Liver (tissue), 9 donors: ENCODE measurements around the gene PEX6. TPM values are rescaled to one million over a fixed set of nuclear protein-coding genes. Genes with fewer than 3 reads are reported as not detected.

Experiments
- DNase-seq: peaks from one replicate; pipeline ENCODE4 v3.0.0-alpha.2; 2017; ENCODE audit warnings: low spot score
- H3K27ac ChIP-seq, 2 donors: one replicate each; pipeline ENCODE4 v1.7.0; 2013; ENCODE audit warnings: inconsistent platforms in 2 of 2, low read length in 2 of 2, control low read depth in 1 of 2, low read depth in 1 of 2, mild to moderate bottlenecking in 1 of 2
- H3K27me3 ChIP-seq, 4 donors: one replicate each; pipeline versions ENCODE4 v1.6.1 to v1.7.0; 2013; ENCODE audit warnings: low read length in 3 of 4, inconsistent platforms in 1 of 4, mild to moderate bottlenecking in 1 of 4, moderate library complexity in 1 of 4; ENCODE audit not compliant: control insufficient read depth in 4 of 4, insufficient read depth in 4 of 4
- H3K36me3 ChIP-seq, 4 donors: one replicate each; pipeline versions ENCODE4 v1.6.1 to v1.7.0; 2013; ENCODE audit warnings: low read length in 3 of 4, mild to moderate bottlenecking in 3 of 4, low read depth in 1 of 4, moderate library complexity in 1 of 4; ENCODE audit not compliant: control insufficient read depth in 4 of 4, insufficient read depth in 3 of 4
- H3K4me1 ChIP-seq, 4 donors: one replicate each; pipeline versions ENCODE4 v1.6.1 to v1.7.0; 2013; ENCODE audit warnings: low read length in 3 of 4, mild to moderate bottlenecking in 3 of 4, moderate library complexity in 1 of 4; ENCODE audit not compliant: control insufficient read depth in 4 of 4, insufficient read depth in 4 of 4
- H3K4me3 ChIP-seq, 3 donors: one replicate each; pipeline versions ENCODE4 v1.6.1 to v1.7.0; 2013; ENCODE audit warnings: low read length in 3 of 3, control low read depth in 1 of 3, low read depth in 1 of 3, mild to moderate bottlenecking in 1 of 3
- H3K9ac ChIP-seq, 2 donors: one replicate each; pipeline ENCODE4 v1.7.0; 2013; ENCODE audit warnings: low read length in 2 of 2, mild to moderate bottlenecking in 2 of 2, moderate library complexity in 2 of 2, control low read depth in 1 of 2, low read depth in 1 of 2
- H3K9me3 ChIP-seq, 4 donors: one replicate each; pipeline versions ENCODE4 v1.6.1 to v1.7.0; 2013; ENCODE audit warnings: low read length in 3 of 4; ENCODE audit not compliant: control insufficient read depth in 4 of 4
- EGR1 ChIP-seq, 2 donors: IDR thresholded peaks; 2 replicates each; pipeline ENCODE4 v1.6.1; 2016 to 2018; ENCODE audit warnings: antibody characterized with exemption in 2 of 2, low read depth in 2 of 2
- FOXA1 ChIP-seq: IDR thresholded peaks from 2 replicates; pipeline ENCODE4 v1.6.1; 2016; ENCODE audit warnings: antibody characterized with exemption
- FOXA2 ChIP-seq: IDR thresholded peaks from 2 replicates; pipeline ENCODE4 v1.6.1; 2016; ENCODE audit warnings: antibody characterized with exemption
- GABPA ChIP-seq, 2 donors: IDR thresholded peaks in 1 of 2; conservative IDR thresholded peaks in 1 of 2; 2 replicates each; pipeline ENCODE4 v1.6.1; 2016; ENCODE audit warnings: antibody characterized with exemption in 2 of 2, mild to moderate bottlenecking in 1 of 2, moderate library complexity in 1 of 2
- HNF4A ChIP-seq, 2 donors: conservative IDR thresholded peaks; 2 replicates each; pipeline ENCODE4 v1.6.1; 2016; ENCODE audit warnings: antibody characterized with exemption in 2 of 2, mild to moderate bottlenecking in 2 of 2
- HNF4G ChIP-seq: IDR thresholded peaks from 2 replicates; pipeline ENCODE4 v1.6.1; 2016; ENCODE audit warnings: antibody characterized with exemption
- JUND ChIP-seq, 2 donors: IDR thresholded peaks; 2 replicates each; pipeline ENCODE4 v1.6.1; 2016; ENCODE audit warnings: antibody characterized with exemption in 2 of 2
- NR2F2 ChIP-seq: IDR thresholded peaks from 2 replicates; pipeline ENCODE4 v1.6.1; 2016; ENCODE audit warnings: antibody characterized with exemption
- RAD21 ChIP-seq, 2 donors: IDR thresholded peaks; 2 replicates each; pipeline ENCODE4 v1.6.1; 2016; ENCODE audit warnings: antibody characterized with exemption in 2 of 2, mild to moderate bottlenecking in 2 of 2
- RXRA ChIP-seq, 2 donors: IDR thresholded peaks; 2 replicates each; pipeline ENCODE4 v1.6.1; 2017 to 2018; ENCODE audit warnings: antibody characterized with exemption in 2 of 2, mild to moderate bottlenecking in 1 of 2
- SP1 ChIP-seq: IDR thresholded peaks from 2 replicates; pipeline ENCODE4 v1.6.1; 2018; ENCODE audit warnings: antibody characterized with exemption, mild to moderate bottlenecking
- TAF1 ChIP-seq: conservative IDR thresholded peaks from 2 replicates; pipeline ENCODE4 v1.6.1; 2016; ENCODE audit warnings: antibody characterized with exemption, mild to moderate bottlenecking
- YY1 ChIP-seq: IDR thresholded peaks from 2 replicates; pipeline ENCODE4 v1.6.1; 2016; ENCODE audit warnings: antibody characterized with exemption, mild to moderate bottlenecking
- WGBS: extraction: QIAGEN DNeasy Blood & Tissue Kit; methylation state at CpG from one replicate; pipeline ENCODE4 v1.1.7; 2013; 5-methylcytosine and 5-hydroxymethylcytosine counted together
- polyA plus RNA-seq, 2 donors: library from polyadenylated mRNA; stranded (reverse) in 1 of 2; unstranded in 1 of 2; fragments of 200-250 nt in 1 of 2; fragments of >200 nt in 1 of 2; fragmentation: Nextera tagmentation in 1 of 2; extraction: Ambion mirVana in 1 of 2; gene quantifications; one replicate each; pipeline versions ENCODE4 v1.2.1 to v1.2.3, GENCODE V29; 2013 to 2015
- total RNA-seq, 2 donors: library from RNA; depleted of rRNA; stranded (reverse); fragments of >200 nt; gene quantifications; one replicate each; pipeline ENCODE4 v1.2.3, GENCODE V29; 2014
- TF ChIP-seq, protein P1 (sequence below): IDR thresholded peaks from 2 replicates; pipeline ENCODE4 v1.6.1; 2016; ENCODE audit warnings: antibody characterized with exemption
- TF ChIP-seq, protein P2 (sequence below): IDR thresholded peaks from 2 replicates; pipeline ENCODE4 v1.6.1; 2016; ENCODE audit warnings: antibody characterized with exemption, mild to moderate bottlenecking
- TF ChIP-seq, protein P3 (sequence below): fragments of 150-350 bp; IDR thresholded peaks from 2 replicates; pipeline ENCODE4 v1.5.1; 2017; ENCODE audit warnings: improper control_type of control experiment, low read depth, low read length; ENCODE audit not compliant: missing input control
- TF ChIP-seq, protein P4 (sequence below): IDR thresholded peaks from 2 replicates; pipeline ENCODE4 v1.6.1; 2016; ENCODE audit warnings: antibody characterized with exemption
- TF ChIP-seq, protein P5 (sequence below): IDR thresholded peaks from 2 replicates; pipeline ENCODE4 v1.6.1; 2016; ENCODE audit warnings: antibody characterized with exemption
- donor health status: healthy.
- donor health status: healthy.
- donor health status: healthy.
- donor health status: healthy.
- donor health status: healthy.

PEX6 gene
- total and polyA plus RNA-seq, 4 donors = 5.4 to 20.7 (median 15.2) TPM

DNA sequence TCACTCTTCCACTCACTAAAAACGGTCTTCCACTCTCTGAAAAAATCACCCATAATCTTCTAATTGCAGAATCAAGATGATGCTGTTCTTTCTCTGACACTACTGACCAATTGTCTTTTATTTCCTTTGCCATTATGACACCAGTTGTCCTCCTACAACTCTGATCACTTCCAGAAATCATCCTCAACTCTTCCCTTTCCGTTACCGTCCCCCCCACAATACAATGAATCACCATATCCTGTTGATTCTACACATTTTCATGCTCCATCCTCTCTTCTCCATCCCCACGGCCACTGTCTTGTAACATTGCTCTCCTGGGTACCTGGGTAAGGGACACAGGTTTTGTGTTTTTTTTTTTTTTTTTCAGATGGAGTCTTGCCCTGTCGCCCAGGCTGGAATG lies 2.9 kb upstream of the PEX6 start:
- H3K4me3 ChIP-seq = no peak overlapping the region
- no peaks in the 10 kb centered on the region for H3K9me3 ChIP-seq
- H3K4me1 ChIP-seq = peaks cover 15 to 40% (median 33%) of the 10 kb centered on the region in 4 donors
- H3K36me3 ChIP-seq = no peaks in the 10 kb centered on the region
- 86% methylated on average over 5 of the region's 5 CpGs for WGBS
- H3K27me3 ChIP-seq = no peaks in the 10 kb centered on the region
- no peak overlapping the region for H3K27ac ChIP-seq
- H3K9ac ChIP-seq = no peak overlapping the region
- no peak for DNase-seq
- TF ChIP-seq, protein P1, sequence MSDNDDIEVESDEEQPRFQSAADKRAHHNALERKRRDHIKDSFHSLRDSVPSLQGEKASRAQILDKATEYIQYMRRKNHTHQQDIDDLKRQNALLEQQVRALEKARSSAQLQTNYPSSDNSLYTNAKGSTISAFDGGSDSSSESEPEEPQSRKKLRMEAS = no peak
- TF ChIP-seq JUND (IDR thresholded peaks at IDR 0.05) = no peak

DNA sequence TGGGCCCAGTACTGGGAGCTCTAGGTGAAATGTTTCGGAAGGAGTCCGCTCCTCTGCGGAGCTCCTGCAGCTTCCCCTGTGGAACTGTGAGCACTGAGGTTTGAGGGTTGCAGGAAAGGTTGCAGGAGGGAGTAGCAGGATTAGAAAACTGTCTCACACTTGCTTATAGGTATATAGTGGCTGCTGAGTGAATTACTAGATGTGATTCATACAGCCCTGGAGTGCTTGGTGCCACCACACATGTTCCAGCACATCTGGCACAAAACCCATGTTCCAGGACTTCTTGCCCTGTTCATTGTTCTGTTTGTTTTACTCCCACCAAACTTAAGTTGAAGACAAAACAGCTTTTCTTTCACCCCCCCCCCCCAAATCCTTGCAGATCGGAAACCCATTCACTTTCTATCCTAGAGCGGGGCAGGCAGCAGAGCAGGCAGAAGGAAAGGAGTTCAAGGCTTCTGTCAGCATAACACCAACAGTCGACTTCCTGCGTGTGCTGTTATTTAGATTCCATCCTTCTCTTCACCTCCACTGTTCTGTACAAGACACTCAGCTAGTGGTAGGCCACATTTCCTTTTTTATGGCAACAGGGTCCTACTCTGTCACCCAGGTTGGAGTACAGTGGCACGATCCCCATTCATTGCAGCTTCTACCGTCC lies 669 bp upstream of the PEX6 start:
- Histone ChIP-seq H3K4me1 (peaks cover 15 to 28% (median 21%) of the 10 kb centered on the region in 4 donors), H3K27me3 (no peaks in the 10 kb centered on the region), H3K36me3 (no peaks in the 10 kb centered on the region), H3K9ac (peak overlapping the region; percentile 83 to 86), H3K9me3 (no peaks in the 10 kb centered on the region), H3K27ac (peak overlapping the region; percentile 63 to 87), H3K4me3 (peak overlapping the region; percentile 76 to 91 (median 81))
- 52% methylated on average over 9 of the region's 9 CpGs for WGBS
- peak; percentile 41 for DNase-seq
- no peak for TF ChIP-seq TAF1
- TF ChIP-seq, protein P1 = no peak
- TF ChIP-seq, protein P2, sequence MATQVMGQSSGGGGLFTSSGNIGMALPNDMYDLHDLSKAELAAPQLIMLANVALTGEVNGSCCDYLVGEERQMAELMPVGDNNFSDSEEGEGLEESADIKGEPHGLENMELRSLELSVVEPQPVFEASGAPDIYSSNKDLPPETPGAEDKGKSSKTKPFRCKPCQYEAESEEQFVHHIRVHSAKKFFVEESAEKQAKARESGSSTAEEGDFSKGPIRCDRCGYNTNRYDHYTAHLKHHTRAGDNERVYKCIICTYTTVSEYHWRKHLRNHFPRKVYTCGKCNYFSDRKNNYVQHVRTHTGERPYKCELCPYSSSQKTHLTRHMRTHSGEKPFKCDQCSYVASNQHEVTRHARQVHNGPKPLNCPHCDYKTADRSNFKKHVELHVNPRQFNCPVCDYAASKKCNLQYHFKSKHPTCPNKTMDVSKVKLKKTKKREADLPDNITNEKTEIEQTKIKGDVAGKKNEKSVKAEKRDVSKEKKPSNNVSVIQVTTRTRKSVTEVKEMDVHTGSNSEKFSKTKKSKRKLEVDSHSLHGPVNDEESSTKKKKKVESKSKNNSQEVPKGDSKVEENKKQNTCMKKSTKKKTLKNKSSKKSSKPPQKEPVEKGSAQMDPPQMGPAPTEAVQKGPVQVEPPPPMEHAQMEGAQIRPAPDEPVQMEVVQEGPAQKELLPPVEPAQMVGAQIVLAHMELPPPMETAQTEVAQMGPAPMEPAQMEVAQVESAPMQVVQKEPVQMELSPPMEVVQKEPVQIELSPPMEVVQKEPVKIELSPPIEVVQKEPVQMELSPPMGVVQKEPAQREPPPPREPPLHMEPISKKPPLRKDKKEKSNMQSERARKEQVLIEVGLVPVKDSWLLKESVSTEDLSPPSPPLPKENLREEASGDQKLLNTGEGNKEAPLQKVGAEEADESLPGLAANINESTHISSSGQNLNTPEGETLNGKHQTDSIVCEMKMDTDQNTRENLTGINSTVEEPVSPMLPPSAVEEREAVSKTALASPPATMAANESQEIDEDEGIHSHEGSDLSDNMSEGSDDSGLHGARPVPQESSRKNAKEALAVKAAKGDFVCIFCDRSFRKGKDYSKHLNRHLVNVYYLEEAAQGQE = no peak
- TF ChIP-seq, protein P3, sequence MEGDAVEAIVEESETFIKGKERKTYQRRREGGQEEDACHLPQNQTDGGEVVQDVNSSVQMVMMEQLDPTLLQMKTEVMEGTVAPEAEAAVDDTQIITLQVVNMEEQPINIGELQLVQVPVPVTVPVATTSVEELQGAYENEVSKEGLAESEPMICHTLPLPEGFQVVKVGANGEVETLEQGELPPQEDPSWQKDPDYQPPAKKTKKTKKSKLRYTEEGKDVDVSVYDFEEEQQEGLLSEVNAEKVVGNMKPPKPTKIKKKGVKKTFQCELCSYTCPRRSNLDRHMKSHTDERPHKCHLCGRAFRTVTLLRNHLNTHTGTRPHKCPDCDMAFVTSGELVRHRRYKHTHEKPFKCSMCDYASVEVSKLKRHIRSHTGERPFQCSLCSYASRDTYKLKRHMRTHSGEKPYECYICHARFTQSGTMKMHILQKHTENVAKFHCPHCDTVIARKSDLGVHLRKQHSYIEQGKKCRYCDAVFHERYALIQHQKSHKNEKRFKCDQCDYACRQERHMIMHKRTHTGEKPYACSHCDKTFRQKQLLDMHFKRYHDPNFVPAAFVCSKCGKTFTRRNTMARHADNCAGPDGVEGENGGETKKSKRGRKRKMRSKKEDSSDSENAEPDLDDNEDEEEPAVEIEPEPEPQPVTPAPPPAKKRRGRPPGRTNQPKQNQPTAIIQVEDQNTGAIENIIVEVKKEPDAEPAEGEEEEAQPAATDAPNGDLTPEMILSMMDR = no peak
- TF ChIP-seq EGR1 (IDR thresholded peaks at IDR 0.05; ENCODE audit: low read depth in 2 of 2) = no peak
- no peak for TF ChIP-seq HNF4G
- no peak for TF ChIP-seq YY1
- TF ChIP-seq, protein P4, sequence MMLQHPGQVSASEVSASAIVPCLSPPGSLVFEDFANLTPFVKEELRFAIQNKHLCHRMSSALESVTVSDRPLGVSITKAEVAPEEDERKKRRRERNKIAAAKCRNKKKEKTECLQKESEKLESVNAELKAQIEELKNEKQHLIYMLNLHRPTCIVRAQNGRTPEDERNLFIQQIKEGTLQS = no peak
- TF ChIP-seq HNF4A (conservative IDR thresholded peaks at IDR 0.05) = no peak
- no peak for TF ChIP-seq GABPA (IDR thresholded peaks at IDR 0.05 in 1 of 2, conservative IDR thresholded peaks at IDR 0.05 in 1 of 2)
- TF ChIP-seq, protein P5, sequence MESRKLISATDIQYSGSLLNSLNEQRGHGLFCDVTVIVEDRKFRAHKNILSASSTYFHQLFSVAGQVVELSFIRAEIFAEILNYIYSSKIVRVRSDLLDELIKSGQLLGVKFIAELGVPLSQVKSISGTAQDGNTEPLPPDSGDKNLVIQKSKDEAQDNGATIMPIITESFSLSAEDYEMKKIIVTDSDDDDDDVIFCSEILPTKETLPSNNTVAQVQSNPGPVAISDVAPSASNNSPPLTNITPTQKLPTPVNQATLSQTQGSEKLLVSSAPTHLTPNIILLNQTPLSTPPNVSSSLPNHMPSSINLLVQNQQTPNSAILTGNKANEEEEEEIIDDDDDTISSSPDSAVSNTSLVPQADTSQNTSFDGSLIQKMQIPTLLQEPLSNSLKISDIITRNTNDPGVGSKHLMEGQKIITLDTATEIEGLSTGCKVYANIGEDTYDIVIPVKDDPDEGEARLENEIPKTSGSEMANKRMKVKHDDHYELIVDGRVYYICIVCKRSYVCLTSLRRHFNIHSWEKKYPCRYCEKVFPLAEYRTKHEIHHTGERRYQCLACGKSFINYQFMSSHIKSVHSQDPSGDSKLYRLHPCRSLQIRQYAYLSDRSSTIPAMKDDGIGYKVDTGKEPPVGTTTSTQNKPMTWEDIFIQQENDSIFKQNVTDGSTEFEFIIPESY = no peak
- TF ChIP-seq FOXA1 = no peak
- TF ChIP-seq JUND (IDR thresholded peaks at IDR 0.05) = no peak
- TF ChIP-seq RXRA (IDR thresholded peaks at IDR 0.05) = no peak
- TF ChIP-seq RAD21 (IDR thresholded peaks at IDR 0.05) = no peak
- TF ChIP-seq SP1 = no peak
- TF ChIP-seq NR2F2 = no peak
- TF ChIP-seq FOXA2 = no peak
